Stomach (tissue), 4 donors: Measurements from ENCODE around the gene CHAF1A.

Experiments used
- CTCF ChIP-seq, 7 experiments: fragments of 450-650 bp in 4 of 7; fragments of 200-600 bp in 3 of 7; sonication (generic) in 3 of 7; IDR thresholded peaks; one replicate each; pipeline ENCODE4 v1.5.1; 2016 to 2019; ENCODE audit warnings: antibody characterized with exemption in 7 of 7, control low read depth in 2 of 7, mild to moderate bottlenecking in 1 of 7
- EP300 ChIP-seq: sonication (generic); formaldehyde crosslinking; IDR thresholded peaks from one replicate; pipeline ENCODE4 v1.6.1; 2017; ENCODE audit warnings: antibody characterized with exemption
- POLR2A ChIP-seq, 4 donors: fragments of 450-650 bp; IDR thresholded peaks; one replicate each; pipeline ENCODE4 v1.6.1; 2016; ENCODE audit warnings: antibody characterized with exemption in 4 of 4, control low read depth in 2 of 4, mild to moderate bottlenecking in 1 of 4, moderate library complexity in 1 of 4
- POLR2AphosphoS5 ChIP-seq, 3 donors: sonication (generic); formaldehyde crosslinking; IDR thresholded peaks; one replicate each; pipeline ENCODE4 v1.6.1; 2016; ENCODE audit warnings: antibody characterized with exemption in 3 of 3

GRCh38 chr19:4464815-4465581, 62.6 kb downstream of the CHAF1A start:
- TF ChIP-seq CTCF (IDR thresholded peaks at IDR 0.05) (no peak), POLR2AphosphoS5 (IDR thresholded peaks at IDR 0.05) (no peak), EP300 (no peak), POLR2A (IDR thresholded peaks at IDR 0.05) (no peak)
